Upper lobe of left lung (tissue), 4 donors: ENCODE data around the gene B4GALNT2.

Source experiments
- CTCF ChIP-seq, 6 experiments: fragments of 450-650 bp in 4 of 6; fragments of 200-600 bp in 2 of 6; sonication (generic) in 2 of 6; IDR thresholded peaks; one replicate each; pipeline ENCODE4 v1.5.1; 2016 to 2019; ENCODE audit warnings: antibody characterized with exemption in 6 of 6
- EP300 ChIP-seq, 4 donors: sonication (generic); formaldehyde crosslinking; IDR thresholded peaks; one replicate each; pipeline ENCODE4 v1.5.1; 2017; ENCODE audit warnings: antibody characterized with exemption in 4 of 4, control low read depth in 2 of 4
- POLR2A ChIP-seq, 4 donors: fragments of 450-650 bp; IDR thresholded peaks; one replicate each; pipeline ENCODE4 v1.5.1; 2016 to 2017; ENCODE audit warnings: antibody characterized with exemption in 4 of 4, mild to moderate bottlenecking in 2 of 4
- POLR2AphosphoS5 ChIP-seq, 2 donors: sonication (generic); formaldehyde crosslinking; IDR thresholded peaks; one replicate each; pipeline ENCODE4 v1.5.1; 2017; ENCODE audit warnings: antibody characterized with exemption in 2 of 2

GRCh38 chr17:49224997-49225337 lies 92.4 kb downstream of the B4GALNT2 start:
- TF ChIP-seq CTCF (IDR thresholded peaks at IDR 0.05): no peak
- TF ChIP-seq POLR2A (IDR thresholded peaks at IDR 0.05): no peak
- TF ChIP-seq EP300 (IDR thresholded peaks at IDR 0.05): no peak
- TF ChIP-seq POLR2AphosphoS5 (IDR thresholded peaks at IDR 0.05): no peak
